PC-3 (cell line): ENCODE results near the gene FKBP9. TPM values are rescaled to one million over a fixed set of nuclear protein-coding genes. Genes with fewer than 3 reads are reported as not detected.

Source experiments
- ATAC-seq: fragments of 200-7000 bp; cut with Tn5 transposase; 2 replicates; pipeline ENCODE4 v1.9.1; 2020; ENCODE audit warnings: mild to moderate bottlenecking, moderate library complexity
- BruUV-seq: library from RNA; stranded (reverse); fragments of 400-500 nt; replicated peaks from 2 replicates; lab custom pipeline; 2021; lab: Mats Ljungman, UMichigan
- CTCF ChIA-PET: fragments of 300-600 bp; sonication (Branson Sonifier 250); formaldehyde crosslinking; loops from one replicate; lab custom pipeline; 2022; ENCODE audit warnings: antibody characterized with exemption; lab: Charles Lee
- POLR2A ChIA-PET: fragments of 300-600 bp; sonication (Branson Sonifier 250); formaldehyde crosslinking; loops from one replicate; lab custom pipeline; 2022; ENCODE audit warnings: antibody characterized with exemption; ENCODE audit not compliant: unreplicated experiment; lab: Charles Lee
- DNase-seq: peaks from one replicate; pipeline ENCODE4 v3.0.0-alpha.2; 2015
- H2AFZ ChIP-seq: fragments of 300-600 bp; sonication (generic); 2 replicates; pipeline ENCODE4 v1.6.0; 2016; ENCODE audit warnings: antibody characterized with exemption, low read length
- H3F3A ChIP-seq: fragments of 300-600 bp; sonication (generic); one replicate; pipeline ENCODE4 v1.6.0; 2017; ENCODE audit warnings: antibody characterized with exemption, low read length, control low read depth, mild to moderate bottlenecking; ENCODE audit not compliant: unreplicated experiment
- H3K27ac ChIP-seq: fragments of 300-600 bp; sonication (generic); 2 replicates; pipeline ENCODE4 v1.5.1; 2016; ENCODE audit warnings: mild to moderate bottlenecking, low read length
- H3K27me3 ChIP-seq: fragments of 300-600 bp; sonication (generic); 2 replicates; pipeline ENCODE4 v1.6.1; 2016; ENCODE audit warnings: low read length, mixed read lengths
- H3K36me3 ChIP-seq: fragments of 300-600 bp; sonication (generic); 2 replicates; pipeline ENCODE4 v1.6.1; 2016; ENCODE audit warnings: low read depth, mixed run types, low read length, mixed read lengths
- H3K4me1 ChIP-seq: fragments of 300-600 bp; sonication (generic); 2 replicates; pipeline ENCODE4 v1.5.1; 2016; ENCODE audit warnings: low read length; ENCODE audit not compliant: insufficient read depth
- H3K4me2 ChIP-seq: fragments of 300-600 bp; sonication (generic); 2 replicates; pipeline ENCODE4 v1.6.0; 2016; ENCODE audit warnings: low read length
- H3K4me3 ChIP-seq: fragments of 300-600 bp; sonication (generic); 2 replicates; pipeline ENCODE4 v1.5.1; 2016; ENCODE audit warnings: mild to moderate bottlenecking, low read length, mixed read lengths
- H3K79me2 ChIP-seq: fragments of 300-600 bp; sonication (generic); 2 replicates; pipeline ENCODE4 v1.6.1; 2017; ENCODE audit warnings: low read length, mixed read lengths
- H3K9ac ChIP-seq: fragments of 300-600 bp; sonication (generic); 2 replicates; pipeline ENCODE4 v1.6.0; 2016; ENCODE audit warnings: mild to moderate bottlenecking, low read length
- H3K9me2 ChIP-seq: fragments of 300-600 bp; sonication (generic); replicated peaks from 2 replicates; pipeline ENCODE4 v1.6.1; 2016; ENCODE audit warnings: mixed run types, low read length, mixed read lengths
- H3K9me3 ChIP-seq: fragments of 300-600 bp; sonication (generic); 2 replicates; pipeline ENCODE4 v1.6.1; 2016; ENCODE audit warnings: low read length, mixed read lengths
- H4K20me1 ChIP-seq: fragments of 300-600 bp; sonication (generic); 2 replicates; pipeline ENCODE4 v1.6.1; 2016; ENCODE audit warnings: low read length, mixed read lengths
- CTCF ChIP-seq: fragments of 300-600 bp; sonication (generic); conservative IDR thresholded peaks from 2 replicates; pipeline ENCODE4 v1.5.1; 2017; ENCODE audit warnings: antibody characterized with exemption, low read depth, mild to moderate bottlenecking, low read length
- EZH2 ChIP-seq: fragments of 300-600 bp; sonication (generic); IDR thresholded peaks from one replicate; pipeline ENCODE4 v1.6.1; 2017; ENCODE audit warnings: antibody characterized with exemption, mild to moderate bottlenecking, low read length; ENCODE audit not compliant: unreplicated experiment
- EZH2phosphoT487 ChIP-seq: fragments of 300-600 bp; sonication (generic); IDR thresholded peaks from 2 replicates; pipeline ENCODE4 v1.6.1; 2018; ENCODE audit warnings: mild to moderate bottlenecking, antibody characterized with exemption, low read length, borderline replicate concordance
- intact Hi-C: fragments of 100-400 bp; cut with micrococcal nuclease; formaldehyde crosslinking; loops from 2 replicates; pipeline ENCODE4 v1.9.0; 2023
- total RNA-seq: library from RNA; depleted of rRNA; stranded (reverse); fragments of >200 nt; gene quantifications from 2 replicates; pipeline ENCODE4 v1.2.3, GENCODE V29; 2014

FKBP9 gene
- total RNA-seq, 1 experiment from 2014 or later, result 63.4 TPM

DNA sequence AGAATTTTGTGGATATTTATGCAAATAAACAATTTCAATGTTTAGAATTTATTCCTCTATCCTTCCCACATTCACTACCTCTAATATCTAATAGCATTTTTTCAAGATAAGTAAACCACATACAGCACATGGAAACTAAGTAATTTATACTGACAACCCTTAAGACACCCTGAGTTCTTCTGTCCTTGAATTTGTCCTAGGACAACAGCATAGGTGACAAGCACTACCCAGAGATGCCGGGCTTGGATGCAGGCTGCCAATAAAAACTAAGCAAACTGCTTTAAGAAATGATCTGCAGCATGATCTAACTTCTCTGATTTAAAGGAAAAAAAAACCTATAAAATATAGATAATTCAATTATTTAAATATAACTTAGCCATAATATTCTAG lies 82.7 kb downstream of the FKBP9 start:
- Histone ChIP-seq H3K9ac (peak overlapping the region; percentile 31; the same call in 1 of the 2 replicates), H3K27me3 (no peaks in the 10 kb centered on the region), H3K4me3 (peak overlapping the region; percentile 62), H3F3A (no peaks in the 10 kb centered on the region), H3K36me3 (no peaks in the 10 kb centered on the region), H3K9me3 (no peaks in the 10 kb centered on the region), H4K20me1 (peaks cover 5% of the 10 kb centered on the region; the same call in 1 of the 2 replicates), H3K79me2 (peaks cover 93% of the 10 kb centered on the region), H3K4me2 (peak overlapping the region; percentile 90), H3K4me1 (peaks cover 74% of the 10 kb centered on the region), H3K9me2 (no peaks in the 10 kb centered on the region), H2AFZ (no peak overlapping the region), H3K27ac (no peak overlapping the region)
- ChIA-PET POLR2A (no interaction called here), CTCF (no interaction called here)
- intact Hi-C loops, result loop anchor here (5.0 to 10.0 kb wide), 2 partner anchors 148 to 545 kb away; partner anchors contain the start of genes AVL9, KBTBD2 and LSM5
- BruUV-seq, result no TSS peak
- DNase-seq, result no peak
- ATAC-seq, result no peak
- TF ChIP-seq EZH2 (no peak), EZH2phosphoT487 (no peak), CTCF (no peak)

GRCh38 chr7:33040803-33041516 lies 83.7 kb downstream of the FKBP9 start:
- peak; percentile 96 for ATAC-seq
- ChIA-PET POLR2A (interaction anchor here (0.6 kb wide), 1 partner anchor 242 kb away, joined by 3 read pairs; no protein-coding TSS in a partner anchor), CTCF (interaction anchor here (0.6 to 0.7 kb wide), 2 partner anchors 157 to 240 kb away, joined by 3 to 4 read pairs; no protein-coding TSS in a partner anchor)
- Histone ChIP-seq H4K20me1 (peaks cover 6% of the 10 kb centered on the region; the same call in 1 of the 2 replicates), H2AFZ (no peak overlapping the region), H3K9me2 (no peaks in the 10 kb centered on the region), H3K4me1 (peaks cover 67% of the 10 kb centered on the region), H3F3A (no peaks in the 10 kb centered on the region), H3K36me3 (no peaks in the 10 kb centered on the region), H3K9ac (peak overlapping the region; percentile 15; the same call in 1 of the 2 replicates), H3K4me2 (peak overlapping the region; percentile 90), H3K27ac (peak overlapping the region; percentile 40), H3K9me3 (no peaks in the 10 kb centered on the region), H3K79me2 (peaks cover 95% of the 10 kb centered on the region), H3K27me3 (no peaks in the 10 kb centered on the region), H3K4me3 (peak overlapping the region; percentile 53)
- TSS peak; percentile 75 for BruUV-seq
- TF ChIP-seq EZH2phosphoT487, result no peak
- no peak for TF ChIP-seq CTCF
- TF ChIP-seq EZH2, result no peak
- intact Hi-C loops, result loop anchor here (5.0 to 10.0 kb wide), 2 partner anchors 149 to 546 kb away; partner anchors contain the start of genes AVL9, KBTBD2 and LSM5
- DNase-seq, result peak; percentile 86
